Measurements from ENCODE around the gene PRDM11.

PRDM11 gene

GRCh38 chr11:45156201-45156600 is 9.8 kb downstream of the PRDM11 start:
- H3K27ac ChIP-seq, result no peak overlapping the region
- no peak for DNase-seq (ENCODE audit: low read depth, low spot score)

GRCh38 chr11:45156741-45157140 is 10.3 kb downstream of the PRDM11 start:
- H3K27ac ChIP-seq, result no peak overlapping the region
- no peak for DNase-seq (ENCODE audit: low read depth, low spot score)

- no peak overlapping the region for H3K27ac ChIP-seq
- no peak for DNase-seq (ENCODE audit: low read depth, low spot score)
Observed at GRCh38 chr11:45157247-45158209, 11.1 kb downstream of the PRDM11 start.

GRCh38 chr11:45158210-45158731 is 11.8 kb downstream of the PRDM11 start:
- no peak overlapping the region for H3K27ac ChIP-seq
- no peak for DNase-seq (ENCODE audit: low read depth, low spot score)

GRCh38 chr11:45158891-45159605 is 12.6 kb downstream of the PRDM11 start:
- DNase-seq (ENCODE audit: low read depth, low spot score), result no peak
- no peak overlapping the region for H3K27ac ChIP-seq

- no peak for DNase-seq (ENCODE audit: low read depth, low spot score)
- H3K27ac ChIP-seq, result no peak overlapping the region
Observed at GRCh38 chr11:45159781-45160365, 13.4 kb downstream of the PRDM11 start.

- DNase-seq (ENCODE audit: low read depth, low spot score), result no peak
- no peak overlapping the region for H3K27ac ChIP-seq
Observed at GRCh38 chr11:45161252-45162063, 15.0 kb downstream of the PRDM11 start.

- DNase-seq (ENCODE audit: low read depth, low spot score), result no peak
- H3K27ac ChIP-seq, result no peak overlapping the region
Observed at GRCh38 chr11:45162064-45162375, 15.6 kb downstream of the PRDM11 start.

- DNase-seq (ENCODE audit: low read depth, low spot score), result no peak
- no peak overlapping the region for H3K27ac ChIP-seq
Observed at GRCh38 chr11:45162916-45163879, 16.8 kb downstream of the PRDM11 start.

- H3K27ac ChIP-seq, result no peak overlapping the region
- DNase-seq (ENCODE audit: low read depth, low spot score), result no peak
Observed at GRCh38 chr11:45163956-45164575, 17.6 kb downstream of the PRDM11 start.

- DNase-seq (ENCODE audit: low read depth, low spot score), result no peak
- H3K27ac ChIP-seq, result no peak overlapping the region
Observed at GRCh38 chr11:45165386-45165785, 18.9 kb downstream of the PRDM11 start.

GRCh38 chr11:45165806-45166603 is 19.6 kb downstream of the PRDM11 start:
- H3K27ac ChIP-seq, result no peak overlapping the region
- DNase-seq (ENCODE audit: low read depth, low spot score), result no peak

- no peak overlapping the region for H3K27ac ChIP-seq
- DNase-seq (ENCODE audit: low read depth, low spot score), result no peak
Observed at GRCh38 chr11:45166604-45166897, 20.1 kb downstream of the PRDM11 start.

- no peak for DNase-seq (ENCODE audit: low read depth, low spot score)
- H3K27ac ChIP-seq, result no peak overlapping the region
Observed at GRCh38 chr11:45167283-45167682, 20.8 kb downstream of the PRDM11 start.

- H3K27ac ChIP-seq, result no peak overlapping the region
- no peak for DNase-seq (ENCODE audit: low read depth, low spot score)
Observed at GRCh38 chr11:45168366-45169130, 22.1 kb downstream of the PRDM11 start.

GRCh38 chr11:45169310-45170072 is 23.1 kb downstream of the PRDM11 start:
- DNase-seq (ENCODE audit: low read depth, low spot score), result no peak
- no peak overlapping the region for H3K27ac ChIP-seq

GRCh38 chr11:45170484-45170883 is 24.0 kb downstream of the PRDM11 start:
- no peak overlapping the region for H3K27ac ChIP-seq
- no peak for DNase-seq (ENCODE audit: low read depth, low spot score)

All from epithelial cell of prostate (primary cell).